GM18502 (cell line): Measurements from ENCODE around the gene VGF.
"Not testable (repeated sequence)": the region's sequence is repeated elsewhere in the genome, so short reads cannot be mapped to it uniquely, and the experiment has no call there.

ENCODE experiments used
- ATAC-seq: cut with Tn5 transposase; IDR thresholded peaks from one replicate; pipeline ENCODE4 v1.9.1; 2021; ENCODE audit warnings: mild to moderate bottlenecking; ENCODE audit not compliant: unreplicated experiment, poor library complexity

The VGF gene

DNA sequence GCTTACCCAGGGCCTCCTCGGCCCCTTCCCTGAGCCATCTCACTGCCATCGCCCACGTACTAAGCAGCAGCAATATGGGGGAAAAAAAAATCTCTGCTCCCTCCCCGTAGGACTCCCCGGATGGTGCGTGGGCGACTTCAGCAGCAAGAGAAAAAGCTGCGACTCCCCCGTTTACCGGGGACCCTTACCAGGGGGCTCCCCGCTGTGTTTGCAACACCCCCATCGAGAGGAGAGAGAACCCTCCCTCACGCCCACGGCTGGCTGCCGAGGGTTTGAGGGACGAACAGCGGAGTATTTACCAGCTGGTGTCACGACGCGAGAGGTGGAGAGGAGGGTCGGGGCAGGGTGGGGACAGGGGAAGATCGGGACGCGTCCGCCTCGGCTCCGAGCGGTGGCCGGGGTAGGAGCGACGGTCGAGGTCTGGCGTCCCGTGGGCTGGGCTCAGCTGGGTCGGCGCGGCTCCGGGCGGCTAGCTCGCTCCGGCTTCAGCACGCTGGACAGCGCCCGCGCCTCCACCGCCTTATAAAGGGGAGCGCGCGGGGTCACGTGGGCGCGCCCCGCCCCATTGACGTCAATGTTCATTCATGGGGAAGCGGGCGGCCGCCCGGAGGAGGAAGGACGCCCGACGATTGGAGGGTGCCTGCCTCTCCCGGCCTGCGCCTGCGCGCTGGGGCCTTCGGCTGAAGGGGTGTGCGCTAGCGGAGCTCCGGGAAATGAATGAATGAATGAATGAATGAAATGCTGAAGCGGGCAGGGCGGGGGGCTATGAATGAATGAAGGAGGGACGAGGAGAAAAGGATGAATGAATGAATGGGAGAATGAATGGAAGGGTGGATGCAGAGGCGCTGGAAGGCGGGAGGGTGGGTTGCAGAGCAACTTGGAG is at the start of gene VGF:
Gene VGF (minus strand): TSS at position 495 of the 883 bp plus-strand sequence. CDS start 726 bp downstream, outside the sequence.
- peak; percentile 74 for ATAC-seq

GRCh38 chr7:101212014-101212413 is 46.6 kb upstream of the VGF start:
- ATAC-seq, result no peak

- ATAC-seq, result no peak
These were observed 46.1 kb upstream of the VGF start for GRCh38 chr7:101211501-101211900.

DNA sequence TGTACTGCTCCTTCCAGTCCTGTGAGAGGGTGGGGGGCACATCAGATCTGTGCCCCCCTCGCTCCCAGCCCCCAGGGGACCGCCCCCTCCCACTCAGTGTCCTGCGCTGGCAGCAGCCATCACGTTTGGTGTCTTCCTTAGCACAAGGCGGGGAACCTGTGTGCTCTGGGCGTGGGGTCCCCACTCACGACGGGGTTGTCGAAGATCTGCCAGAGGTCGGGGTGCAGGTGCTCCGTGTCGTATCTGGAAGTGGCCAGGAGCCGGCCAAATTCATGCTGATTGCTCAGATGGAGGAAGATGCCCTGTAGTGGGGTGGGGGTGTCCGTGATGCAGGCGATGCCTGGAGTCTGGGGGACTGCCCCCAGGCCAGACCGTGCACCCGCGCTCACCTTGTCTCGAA is 44.8 kb upstream of the VGF start:
- ATAC-seq, result no peak

DNA sequence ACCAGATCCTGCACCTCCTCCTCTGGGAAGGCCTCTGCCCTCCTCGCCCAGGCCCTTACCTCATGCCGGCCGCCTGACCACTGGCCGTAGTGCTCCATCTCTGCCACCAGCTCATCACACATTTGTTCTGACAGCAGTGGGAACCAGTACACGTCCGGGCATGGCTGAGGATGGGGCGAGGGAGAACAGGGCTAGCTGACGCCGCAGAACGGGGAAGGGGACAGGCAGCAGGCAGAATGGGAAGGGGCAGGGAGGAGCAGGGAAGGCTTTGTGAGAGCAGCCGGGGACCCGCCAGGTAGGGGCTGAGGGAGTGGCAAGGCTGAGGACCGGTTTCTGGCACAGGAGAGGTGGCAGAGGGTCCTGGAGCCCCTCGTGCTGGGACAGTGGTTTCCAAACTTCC is 43.4 kb upstream of the VGF start:
- ATAC-seq, result no peak

DNA sequence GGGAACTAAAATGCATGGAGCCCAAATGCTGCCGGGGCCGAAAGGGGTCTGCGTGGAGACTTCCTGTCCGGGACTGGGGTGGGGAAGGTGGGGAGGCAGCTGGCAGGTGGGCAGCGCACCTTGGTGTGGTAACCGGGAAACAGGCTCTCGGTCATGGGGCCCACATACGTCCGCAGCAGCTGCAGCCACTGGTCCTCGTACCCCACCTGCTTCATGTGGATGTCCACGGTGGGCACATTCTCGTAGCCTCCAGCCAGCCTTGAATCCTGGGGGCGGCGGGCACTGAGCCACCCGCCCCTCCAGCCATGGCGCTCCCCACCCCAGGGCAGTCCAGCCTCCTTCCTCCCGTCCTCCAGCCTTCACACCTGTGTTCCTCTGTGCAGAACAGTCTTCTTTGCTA is 42.1 kb upstream of the VGF start:
- ATAC-seq, result no peak

GRCh38 chr7:101206665-101207042 is 41.3 kb upstream of the VGF start:
- no peak for ATAC-seq

- no peak for ATAC-seq
These were observed 40.7 kb upstream of the VGF start for GRCh38 chr7:101205901-101206664.

GRCh38 chr7:101203740-101204738 is 38.7 kb upstream of the VGF start:
- ATAC-seq, result not testable (repeated sequence)

DNA sequence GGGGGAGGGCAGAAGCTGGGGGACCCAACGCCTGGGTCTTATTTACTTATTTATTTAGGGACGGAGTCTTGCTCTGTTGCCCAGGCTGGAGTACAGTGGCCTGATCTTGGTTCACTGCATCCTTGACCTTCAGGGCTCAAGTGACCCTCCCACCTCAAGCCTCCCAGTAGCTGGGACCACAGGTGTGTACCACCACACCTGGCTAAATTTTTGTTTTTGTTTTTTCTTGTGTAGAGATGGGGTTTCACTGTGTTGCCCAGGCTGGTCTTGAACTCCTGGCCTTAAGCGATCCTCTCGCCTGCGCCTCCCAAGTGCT is 37.2 kb upstream of the VGF start:
- ATAC-seq, result no peak

- no peak for ATAC-seq
These were observed 36.6 kb upstream of the VGF start for GRCh38 chr7:101201695-101202602.

DNA sequence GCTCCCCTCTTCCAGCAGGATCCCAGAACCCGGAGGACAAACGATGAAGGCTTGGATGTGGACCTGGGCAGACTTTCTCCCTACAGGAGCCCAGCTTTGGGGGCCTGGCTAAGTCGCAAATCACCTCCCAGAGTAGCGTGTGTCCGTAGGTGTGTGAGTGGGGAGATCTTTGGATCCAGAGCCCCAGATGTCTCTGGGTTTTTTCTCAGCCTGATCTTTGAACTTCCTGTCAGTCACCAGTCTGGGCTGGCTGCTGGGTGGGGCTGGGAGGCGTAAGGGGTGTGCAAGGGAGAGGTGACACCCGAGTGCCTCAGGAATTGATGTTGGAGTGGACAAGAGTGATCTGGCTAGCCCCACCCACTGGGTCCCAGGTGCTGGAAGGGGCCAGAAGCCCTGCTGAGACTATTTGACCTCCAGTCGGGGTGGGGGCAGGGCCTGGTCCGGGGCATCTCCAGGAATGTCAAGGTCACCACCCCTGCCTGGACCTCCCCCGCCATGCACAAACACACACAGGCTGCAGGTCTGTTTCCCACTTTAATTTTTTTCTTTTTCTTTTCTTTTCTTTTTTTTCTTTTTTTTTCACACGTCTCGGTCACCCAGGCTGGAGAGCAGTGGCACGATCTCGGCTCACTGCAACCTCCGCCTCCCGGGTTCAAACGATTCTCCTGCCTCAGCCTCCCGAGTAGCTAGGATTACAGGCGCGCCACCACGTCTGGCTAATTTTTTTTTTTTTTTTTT is 35.7 kb upstream of the VGF start, which contains the start of gene MOGAT3:
Gene MOGAT3 (minus strand): TSS at position 175 of the 738 bp plus-strand sequence. CDS start 182 bp downstream, outside the sequence.
- no peak for ATAC-seq

GRCh38 chr7:101200504-101200861 is 35.1 kb upstream of the VGF start:
- ATAC-seq, result no peak

- ATAC-seq, result not testable (repeated sequence)
These were observed 34.2 kb upstream of the VGF start for GRCh38 chr7:101199522-101199921.

- no peak for ATAC-seq
These were observed 33.1 kb upstream of the VGF start for GRCh38 chr7:101198476-101198875.

- ATAC-seq, result no peak
These were observed 32.6 kb upstream of the VGF start for GRCh38 chr7:101197991-101198390.

GRCh38 chr7:101195884-101196283 is 30.5 kb upstream of the VGF start:
- no peak for ATAC-seq

GRCh38 chr7:101189109-101189508 is 23.7 kb upstream of the VGF start:
- no peak for ATAC-seq
